NCI-H2227 treated with DMSO at 0.1 percent for 48 hours (cell line): ENCODE results near the gene ZNF76.

Source experiments
- DNase-seq: peaks from one replicate; lab custom pipeline; 2025; lab: John Stamatoyannopoulos, UW

The ZNF76 gene

DNA sequence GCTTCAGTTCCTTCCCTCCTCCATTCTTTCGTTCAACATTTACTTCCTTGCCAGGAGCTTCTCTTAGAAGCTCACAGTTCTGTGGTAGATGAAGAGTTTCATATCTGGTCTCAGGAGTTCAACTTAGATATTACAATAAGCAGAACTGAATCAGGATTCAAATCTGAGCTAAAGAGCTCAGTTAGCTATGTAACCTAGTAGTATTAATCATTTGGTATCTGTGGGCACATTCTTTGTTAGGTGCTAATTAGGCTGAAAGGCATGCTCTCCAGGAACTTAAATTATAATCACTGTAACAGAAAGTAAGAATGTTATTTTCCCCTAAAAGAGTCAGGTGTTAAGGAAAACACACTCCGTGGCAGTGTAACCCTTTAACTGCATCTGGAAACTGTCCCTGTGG is 8.4 kb downstream of the ZNF76 start:
- DNase-seq: no peak

- DNase-seq: no peak
Observed at GRCh38 chr6:35272005-35272404, 12.5 kb downstream of the ZNF76 start.

DNA sequence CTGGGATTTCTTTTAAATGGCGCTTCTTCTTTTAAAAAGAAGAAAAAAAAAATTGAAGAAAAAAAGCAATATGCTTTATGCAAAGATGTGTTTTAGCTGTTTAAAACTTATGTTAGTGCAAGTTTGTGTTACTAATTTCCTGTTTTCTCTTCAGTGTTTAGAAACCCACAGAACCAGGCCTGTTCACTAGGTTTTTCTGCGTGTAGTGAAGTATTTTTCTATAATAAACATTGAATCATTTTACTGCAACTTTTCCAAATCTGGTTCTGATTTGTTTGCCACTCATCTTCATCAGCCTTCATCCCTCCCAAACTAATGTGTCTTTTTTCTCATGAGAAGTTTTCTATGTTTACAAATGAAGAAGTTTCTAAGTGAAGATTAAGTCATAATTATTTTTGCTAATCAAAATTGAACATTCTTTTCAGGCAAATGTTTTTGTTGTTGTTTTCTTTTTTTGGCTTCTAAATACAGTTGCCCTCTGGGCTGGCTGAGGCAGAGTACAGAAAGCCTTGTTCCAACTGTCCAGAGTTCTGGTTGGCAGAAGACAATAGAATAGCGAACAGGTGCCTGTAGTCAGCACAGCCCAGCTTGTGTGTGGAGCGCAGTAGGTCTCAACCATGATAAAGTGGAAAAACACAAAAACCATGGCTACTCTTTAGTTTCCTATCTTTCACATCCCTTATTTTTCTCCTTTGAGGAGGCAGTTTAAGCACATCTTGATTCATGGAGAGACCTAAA is 14.5 kb downstream of the ZNF76 start:
- no peak for DNase-seq

DNA sequence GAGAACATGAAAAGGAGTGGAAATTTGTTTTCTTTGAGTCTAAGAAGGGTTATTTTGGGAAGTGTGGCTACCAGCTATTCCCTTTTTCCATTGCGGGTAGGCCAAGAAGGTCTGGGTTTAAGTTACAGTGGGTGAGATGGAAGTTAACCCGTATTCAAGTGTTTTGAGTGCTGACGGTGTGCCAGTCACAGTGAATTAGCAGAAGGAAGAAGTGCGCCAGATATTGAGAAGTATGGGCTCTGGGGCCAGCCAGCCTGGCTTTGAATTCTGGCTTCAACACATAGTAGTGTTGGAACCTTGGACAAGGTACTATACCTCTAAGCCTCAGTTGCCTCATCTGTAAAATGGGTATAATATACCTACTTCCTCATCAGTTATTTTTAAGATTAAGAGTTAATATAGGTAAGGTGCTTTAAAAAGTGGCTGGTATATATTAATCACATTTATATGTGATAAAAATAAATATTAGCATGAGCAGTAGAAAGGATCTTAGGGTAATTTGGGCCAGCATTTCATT is 16.3 kb downstream of the ZNF76 start:
- no peak for DNase-seq

DNA sequence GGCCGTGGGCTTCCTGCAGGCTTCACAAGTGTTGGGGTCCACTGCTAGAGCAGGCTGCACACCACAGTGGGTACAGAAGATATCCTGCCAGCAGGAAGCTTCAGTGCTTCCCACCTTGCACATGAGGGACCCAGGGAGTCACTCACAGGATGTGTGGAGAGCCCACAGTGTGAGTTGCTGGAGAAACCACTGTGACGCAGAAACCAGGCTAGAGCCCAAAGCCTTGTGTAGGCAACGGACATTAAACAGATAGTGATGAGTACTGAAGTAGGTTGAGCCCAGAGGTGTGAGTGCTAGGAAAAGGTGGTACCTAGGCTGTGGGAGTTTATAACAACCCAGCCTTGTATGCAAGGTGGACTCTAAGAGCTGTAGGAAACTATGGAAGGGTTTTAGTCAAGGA is 19.2 kb downstream of the ZNF76 start:
- DNase-seq: no peak

DNA sequence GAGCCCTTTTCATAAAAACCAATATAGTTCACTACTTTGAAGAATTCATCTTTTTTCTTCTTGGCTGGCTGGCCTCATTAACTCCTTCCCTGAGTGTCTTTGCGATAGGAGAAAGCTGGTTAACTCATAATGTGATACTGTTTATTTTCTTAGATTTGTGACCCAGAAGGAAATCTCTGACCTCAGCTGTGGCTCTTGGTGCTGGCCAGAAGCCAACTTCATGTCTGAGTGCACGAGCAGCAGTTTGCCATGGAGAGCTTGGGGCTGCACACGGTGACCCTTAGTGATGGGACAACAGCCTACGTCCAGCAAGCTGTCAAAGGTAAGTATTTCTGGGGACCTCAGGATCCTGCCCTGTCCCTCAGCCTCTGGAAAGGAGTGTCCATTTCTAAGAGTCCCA is 21.4 kb downstream of the ZNF76 start:
- no peak for DNase-seq

DNA sequence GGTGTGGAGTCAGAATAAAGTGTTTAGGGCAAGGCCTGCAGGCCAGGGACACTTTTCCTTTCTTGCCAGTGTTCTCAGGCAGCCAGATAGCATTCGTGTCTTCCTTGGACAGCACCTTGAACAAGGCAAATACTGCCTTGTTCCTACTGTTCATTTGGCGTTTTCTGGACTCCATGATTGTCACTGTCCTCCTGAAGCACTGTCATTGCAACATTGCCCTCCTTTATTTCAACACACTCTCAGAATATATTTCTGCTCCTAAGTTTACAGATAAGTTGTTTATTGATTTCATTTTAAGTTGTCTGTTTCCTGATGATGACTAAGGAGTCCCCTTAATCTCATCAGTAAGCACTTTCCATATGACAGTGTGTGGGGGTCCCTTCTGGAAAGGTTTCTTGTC is 22.9 kb downstream of the ZNF76 start:
- DNase-seq: no peak

GRCh38 chr6:35283361-35283760 is 23.8 kb downstream of the ZNF76 start:
- no peak for DNase-seq

DNA sequence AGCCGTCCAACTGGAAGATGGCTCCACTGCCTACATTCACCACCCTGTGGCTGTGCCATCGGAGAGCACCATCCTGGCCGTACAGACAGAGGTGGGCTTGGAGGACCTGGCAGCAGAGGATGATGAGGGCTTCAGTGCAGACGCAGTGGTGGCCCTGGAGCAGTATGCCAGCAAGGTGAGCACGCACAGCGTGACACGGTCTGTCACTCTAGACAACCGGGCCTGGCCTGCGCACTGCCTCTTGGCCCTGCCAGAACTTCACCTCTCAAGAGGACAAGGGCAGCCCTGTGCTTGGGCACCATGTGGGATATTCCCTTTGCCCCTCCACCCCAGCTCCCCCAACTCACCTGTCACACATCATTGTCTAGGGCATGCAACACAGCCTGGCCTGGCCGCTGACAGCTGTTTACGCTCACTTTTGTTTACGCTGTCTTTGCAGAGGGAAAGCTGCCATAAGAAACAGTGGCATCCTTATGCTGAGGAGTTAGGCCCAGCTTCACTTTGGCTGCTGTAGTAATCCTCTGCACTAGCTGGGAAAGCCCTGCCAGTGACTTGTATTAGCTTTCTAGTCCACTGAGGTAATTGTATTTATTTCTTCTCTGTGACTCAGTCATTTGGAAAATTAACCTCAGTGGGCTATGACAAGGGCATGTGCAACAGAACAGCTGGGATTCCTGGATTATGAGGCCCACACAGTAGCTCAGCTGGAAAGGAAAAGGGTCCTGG is 28.3 kb downstream of the ZNF76 start:
- no peak for DNase-seq

DNA sequence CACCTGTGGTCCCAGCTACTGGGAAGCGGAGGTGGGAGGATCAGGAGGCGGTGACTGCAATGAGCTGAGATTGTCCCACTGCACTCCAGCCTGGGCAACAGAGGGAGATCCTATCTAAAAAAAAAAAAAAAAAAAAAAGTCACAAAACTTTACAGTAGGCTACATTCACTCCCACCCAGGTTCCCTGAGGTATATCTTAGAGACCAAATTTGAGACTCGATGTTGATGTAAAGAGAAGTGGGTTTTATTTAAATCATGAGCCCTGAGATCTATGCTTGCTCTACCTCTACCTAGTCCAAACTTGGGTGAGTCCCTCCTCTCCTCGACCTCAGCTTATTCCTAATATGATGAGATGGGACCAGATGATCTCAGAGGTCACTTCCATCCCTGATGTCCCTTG is 29.3 kb downstream of the ZNF76 start:
- no peak for DNase-seq

DNA sequence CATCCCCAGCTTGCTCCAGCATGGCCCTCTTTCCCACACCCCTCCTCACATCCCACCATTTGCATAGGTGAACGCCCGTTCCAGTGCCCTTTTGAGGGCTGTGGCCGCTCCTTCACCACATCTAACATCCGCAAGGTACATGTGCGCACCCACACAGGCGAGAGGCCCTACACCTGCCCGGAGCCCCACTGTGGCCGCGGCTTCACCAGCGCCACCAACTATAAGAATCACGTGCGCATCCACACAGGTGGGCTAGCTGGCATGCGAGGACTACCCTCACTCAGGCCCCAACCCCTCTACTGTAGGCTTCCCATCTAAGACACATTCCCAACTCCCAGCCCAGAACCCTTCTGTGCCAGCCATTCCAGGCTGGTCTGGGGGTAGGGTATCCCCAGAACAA is 32.0 kb downstream of the ZNF76 start:
- DNase-seq: no peak

- no peak for DNase-seq
Observed at GRCh38 chr6:35292494-35292893, 33.0 kb downstream of the ZNF76 start.

GRCh38 chr6:35293681-35294080 is 34.1 kb downstream of the ZNF76 start:
- DNase-seq: no peak

GRCh38 chr6:35294308-35294945 is 34.9 kb downstream of the ZNF76 start:
- DNase-seq: peak; percentile 50

DNA sequence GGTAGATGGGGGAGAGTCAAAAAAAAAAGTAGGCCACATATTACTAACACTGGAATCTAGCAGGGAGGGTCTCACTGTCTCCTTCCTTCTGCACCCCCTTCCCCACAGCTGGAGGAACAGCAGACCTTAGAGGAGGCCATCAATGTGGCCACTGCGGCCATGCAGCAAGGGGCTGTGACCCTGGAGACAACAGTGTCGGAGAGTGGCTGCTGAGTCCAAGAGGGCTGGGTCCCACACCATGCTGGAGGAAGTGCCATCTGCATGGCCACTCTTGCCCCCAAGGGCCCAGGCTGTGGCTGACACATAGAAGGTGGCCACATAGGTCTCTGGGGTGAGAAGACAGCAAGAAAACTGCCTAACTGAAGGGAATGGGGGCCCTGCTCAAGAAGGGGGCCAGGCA is 35.5 kb downstream of the ZNF76 start:
- no peak for DNase-seq

- no peak for DNase-seq
Observed at GRCh38 chr6:35295521-35296315, 36.2 kb downstream of the ZNF76 start.

DNA sequence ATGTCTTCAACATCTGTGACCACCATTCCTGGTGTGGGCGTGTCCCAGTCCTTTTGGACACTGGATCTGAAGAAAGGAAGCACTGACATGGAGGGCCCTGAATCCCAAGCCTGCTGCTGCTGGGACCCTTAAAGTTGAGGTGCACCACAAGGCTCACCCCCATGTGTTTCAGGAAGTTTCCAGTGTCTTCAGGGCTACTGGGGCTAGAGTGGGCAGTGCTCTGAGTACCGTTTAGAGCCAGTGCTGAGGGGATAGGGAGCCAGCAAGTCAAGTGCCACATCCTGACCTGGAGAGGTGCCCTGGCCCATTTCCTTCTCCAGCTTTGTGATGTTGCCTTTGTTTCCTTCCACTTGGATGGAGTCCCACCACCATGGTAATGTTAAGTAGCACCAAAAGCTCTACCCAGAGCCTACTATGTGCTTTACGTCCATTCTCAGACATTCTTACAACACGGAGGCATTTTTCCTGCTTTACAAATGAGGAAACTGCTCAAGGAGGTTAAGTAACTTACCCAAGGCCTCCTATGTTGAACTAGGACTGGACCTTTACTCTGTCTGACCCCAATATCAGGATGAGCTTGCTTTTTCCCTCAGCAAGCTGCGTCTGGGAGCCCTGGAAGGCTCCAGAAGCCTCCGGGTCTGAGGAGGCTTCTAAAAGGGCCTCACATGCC is 37.5 kb downstream of the ZNF76 start:
- no peak for DNase-seq

GRCh38 chr6:35297601-35298481 is 38.3 kb downstream of the ZNF76 start, which contains the start of gene DEF6:
Gene DEF6, plus strand, starts transcription at chr6:35297818. Its CDS starts 39 bp downstream, at chr6:35297857.
- DNase-seq: peak; percentile 69

DNA sequence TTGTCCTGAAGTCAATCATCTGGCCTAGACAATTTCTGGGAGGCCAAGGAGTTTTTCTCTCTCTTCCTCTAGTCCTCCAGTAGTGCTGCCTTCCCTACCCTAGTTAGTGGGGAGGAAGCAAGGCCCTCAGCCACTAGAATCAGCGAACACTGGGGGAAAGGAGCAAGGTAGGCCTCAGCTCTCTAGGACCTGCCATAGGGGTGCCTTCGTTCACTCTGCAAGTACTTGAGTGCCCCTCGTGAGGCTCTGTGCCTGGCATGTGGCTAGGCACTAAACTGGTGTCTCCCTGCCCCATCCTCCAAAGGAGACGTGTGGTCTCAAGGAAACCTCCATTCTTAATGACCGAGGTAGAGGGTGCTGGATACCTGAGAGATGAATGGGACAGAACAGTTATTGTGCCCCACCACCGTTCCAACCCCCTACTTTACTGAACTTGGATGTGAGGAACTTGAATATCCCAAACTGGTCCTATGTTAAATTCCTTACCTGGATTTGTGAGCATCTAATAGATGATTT is 39.1 kb downstream of the ZNF76 start:
- no peak for DNase-seq

- no peak for DNase-seq
Observed at GRCh38 chr6:35299674-35300073, 40.1 kb downstream of the ZNF76 start.
